Renal pelvis (tissue), 4 donors: Measurements from ENCODE around the gene POLR2H. TPM values are rescaled to one million over a fixed set of nuclear protein-coding genes. Genes with fewer than 3 reads are reported as not detected.
"Not testable (repeated sequence)": the region's sequence is repeated elsewhere in the genome, so short reads cannot be mapped to it uniquely, and the experiment has no call there.

ENCODE experiments used
- DNase-seq: peaks from one replicate; pipeline ENCODE4 v3.0.0-alpha.2; 2013
- polyA plus RNA-seq, 3 donors: library from polyadenylated mRNA; unstranded; fragments of 120-200 nt; gene quantifications; one replicate each; pipeline ENCODE4 v1.2.1, GENCODE V29; 2013; ENCODE audit not compliant: insufficient read length in 3 of 3

POLR2H gene
- polyA plus RNA-seq, 3 donors = 85.3 to 110 (median 106) TPM

- no peak for DNase-seq
Observed at GRCh38 chr3:184333700-184334099, 27.8 kb upstream of the POLR2H start.

GRCh38 chr3:184334470-184335158 is 26.9 kb upstream of the POLR2H start:
- no peak for DNase-seq

- no peak for DNase-seq
Observed at GRCh38 chr3:184335291-184335660, 26.2 kb upstream of the POLR2H start.

GRCh38 chr3:184335661-184336546 is 25.6 kb upstream of the POLR2H start:
- DNase-seq = peak; percentile 82

- no peak for DNase-seq
Observed at GRCh38 chr3:184336547-184337398, 24.7 kb upstream of the POLR2H start.

- no peak for DNase-seq
Observed at GRCh38 chr3:184337399-184337714, 24.2 kb upstream of the POLR2H start, which contains the start of gene FAM131A. Gene FAM131A, plus strand, starts transcription at chr3:184337600. Its CDS starts 31 bp downstream, at chr3:184337631.

- DNase-seq = no peak
Observed at GRCh38 chr3:184337981-184338380, 23.5 kb upstream of the POLR2H start.

- peak; percentile 86 for DNase-seq
Observed at GRCh38 chr3:184338511-184338945, 23.0 kb upstream of the POLR2H start.

GRCh38 chr3:184339001-184339400 is 22.5 kb upstream of the POLR2H start:
- DNase-seq = no peak

- DNase-seq = not testable (repeated sequence)
Observed at GRCh38 chr3:184339451-184340135, 21.9 kb upstream of the POLR2H start.

- DNase-seq = no peak
Observed at GRCh38 chr3:184341925-184342324, 19.6 kb upstream of the POLR2H start.

- DNase-seq = no peak
Observed at GRCh38 chr3:184343200-184343876, 18.2 kb upstream of the POLR2H start.

- DNase-seq = no peak
Observed at GRCh38 chr3:184344579-184345316, 16.8 kb upstream of the POLR2H start.

- peak; percentile 74 for DNase-seq
Observed at GRCh38 chr3:184345317-184346144, 16.0 kb upstream of the POLR2H start.

- DNase-seq = no peak
Observed at GRCh38 chr3:184346480-184347190, 14.9 kb upstream of the POLR2H start.

- DNase-seq = no peak
Observed at GRCh38 chr3:184347321-184348056, 14.0 kb upstream of the POLR2H start.

GRCh38 chr3:184348057-184348382 is 13.5 kb upstream of the POLR2H start:
- no peak for DNase-seq
